AG09309 (cell line): ENCODE data around the gene MARCHF11.

Source experiments
- DNase-seq: peaks from one replicate; pipeline ENCODE4 v3.0.0-alpha.2; 2010; ENCODE audit warnings: low read depth
- H3K4me3 ChIP-seq: 2 replicates; pipeline ENCODE4 v1.5.1; 2011; ENCODE audit warnings: mild to moderate bottlenecking, low read depth, low read length, moderate library complexity; ENCODE audit not compliant: control insufficient read depth
- TF ChIP-seq, protein P1 (sequence below): IDR thresholded peaks from 2 replicates; pipeline ENCODE4 v1.5.1; 2011; ENCODE audit warnings: mild to moderate bottlenecking, low read depth, low read length, inconsistent platforms; ENCODE audit not compliant: insufficient read depth, control insufficient read depth; ENCODE audit errors: missing control alignments

MARCHF11 gene

GRCh38 chr5:16082053-16082452 is 97.5 kb downstream of the MARCHF11 start:
- TF ChIP-seq, protein P1, sequence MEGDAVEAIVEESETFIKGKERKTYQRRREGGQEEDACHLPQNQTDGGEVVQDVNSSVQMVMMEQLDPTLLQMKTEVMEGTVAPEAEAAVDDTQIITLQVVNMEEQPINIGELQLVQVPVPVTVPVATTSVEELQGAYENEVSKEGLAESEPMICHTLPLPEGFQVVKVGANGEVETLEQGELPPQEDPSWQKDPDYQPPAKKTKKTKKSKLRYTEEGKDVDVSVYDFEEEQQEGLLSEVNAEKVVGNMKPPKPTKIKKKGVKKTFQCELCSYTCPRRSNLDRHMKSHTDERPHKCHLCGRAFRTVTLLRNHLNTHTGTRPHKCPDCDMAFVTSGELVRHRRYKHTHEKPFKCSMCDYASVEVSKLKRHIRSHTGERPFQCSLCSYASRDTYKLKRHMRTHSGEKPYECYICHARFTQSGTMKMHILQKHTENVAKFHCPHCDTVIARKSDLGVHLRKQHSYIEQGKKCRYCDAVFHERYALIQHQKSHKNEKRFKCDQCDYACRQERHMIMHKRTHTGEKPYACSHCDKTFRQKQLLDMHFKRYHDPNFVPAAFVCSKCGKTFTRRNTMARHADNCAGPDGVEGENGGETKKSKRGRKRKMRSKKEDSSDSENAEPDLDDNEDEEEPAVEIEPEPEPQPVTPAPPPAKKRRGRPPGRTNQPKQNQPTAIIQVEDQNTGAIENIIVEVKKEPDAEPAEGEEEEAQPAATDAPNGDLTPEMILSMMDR, result no peak
- H3K4me3 ChIP-seq, result no peak overlapping the region
- no peak for DNase-seq

GRCh38 chr5:16081376-16081955 is 98.1 kb downstream of the MARCHF11 start:
- TF ChIP-seq, protein P1, result no peak
- no peak overlapping the region for H3K4me3 ChIP-seq
- no peak for DNase-seq

DNA sequence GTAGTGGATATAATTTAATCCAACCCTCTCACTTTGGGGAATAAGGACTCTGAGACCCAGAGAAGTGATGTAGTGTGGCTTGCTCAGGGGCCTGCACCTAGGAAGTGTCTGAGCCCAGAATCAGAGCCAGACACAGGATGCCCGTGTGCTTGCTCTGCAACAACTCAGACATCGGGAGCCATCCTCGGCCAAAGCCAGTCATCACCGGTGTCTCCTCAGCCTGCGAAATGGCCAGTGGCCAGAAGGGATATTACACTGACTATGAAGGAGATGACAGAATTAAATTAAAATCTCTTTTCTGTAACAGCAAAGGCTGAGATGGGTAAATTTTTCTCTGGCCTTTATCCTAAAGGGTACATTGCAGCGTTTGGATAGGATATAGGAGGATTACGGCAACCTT is 102.9 kb downstream of the MARCHF11 start:
- TF ChIP-seq, protein P1, result no peak
- no peak for DNase-seq
- H3K4me3 ChIP-seq, result no peak overlapping the region

- H3K4me3 ChIP-seq, result no peak overlapping the region
- no peak for DNase-seq
- TF ChIP-seq, protein P1, result no peak
Measured at GRCh38 chr5:16074358-16074757, 105.2 kb downstream of the MARCHF11 start.

- no peak for DNase-seq
- no peak overlapping the region for H3K4me3 ChIP-seq
- TF ChIP-seq, protein P1, result no peak
Measured at GRCh38 chr5:16072616-16073015, 107.0 kb downstream of the MARCHF11 start.

DNA sequence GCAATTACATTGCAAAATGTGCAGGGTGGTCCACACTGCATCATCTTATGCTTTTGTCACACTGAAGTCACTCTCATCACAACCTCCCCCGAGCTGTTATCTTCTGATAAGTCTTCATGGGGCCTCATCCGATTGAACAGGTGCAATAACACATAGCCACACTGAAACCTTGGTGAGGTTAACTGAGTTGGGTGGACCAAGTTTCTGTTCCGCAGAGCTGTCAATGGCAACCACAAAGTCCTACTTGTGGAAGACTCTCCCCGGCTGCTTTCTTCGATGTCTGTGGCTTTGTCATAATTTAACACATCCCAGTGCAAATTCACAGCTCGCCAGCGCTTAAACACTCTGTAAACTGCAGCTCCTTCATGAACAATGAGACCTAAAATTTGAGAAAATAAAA is 112.2 kb downstream of the MARCHF11 start:
- TF ChIP-seq, protein P1, result no peak
- no peak for DNase-seq
- H3K4me3 ChIP-seq, result no peak overlapping the region

DNA sequence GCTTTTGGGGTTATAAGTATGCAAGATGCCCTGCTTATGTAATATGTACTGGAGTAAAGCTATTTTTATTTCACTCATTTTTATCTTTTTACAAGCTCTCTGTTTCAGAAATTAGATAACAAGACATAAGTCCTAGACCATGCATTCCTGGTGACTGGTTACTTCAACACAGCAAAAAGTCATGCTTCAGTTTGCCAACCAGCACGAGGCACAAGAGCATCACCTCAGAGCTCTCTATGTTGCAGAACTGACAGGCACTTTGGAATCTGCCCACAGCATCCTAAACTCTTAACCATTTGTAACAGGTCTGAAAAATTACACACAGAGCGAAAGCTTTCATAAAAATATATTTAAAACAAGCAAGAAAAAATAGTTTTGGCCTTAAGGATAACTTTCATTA is 112.8 kb downstream of the MARCHF11 start:
- no peak for DNase-seq
- no peak overlapping the region for H3K4me3 ChIP-seq
- TF ChIP-seq, protein P1, result no peak
